GM20431 (cell line): ENCODE results near the gene IGSF21.

Experiments used
- in situ Hi-C: fragments of 300-500 bp; cut with MseI, MboI; formaldehyde crosslinking; loops from one replicate; pipeline ENCODE4 v1.15.0; 2020; ENCODE audit warnings: low sequenced_read_pairs; ENCODE audit not compliant: unreplicated experiment

IGSF21 gene

DNA sequence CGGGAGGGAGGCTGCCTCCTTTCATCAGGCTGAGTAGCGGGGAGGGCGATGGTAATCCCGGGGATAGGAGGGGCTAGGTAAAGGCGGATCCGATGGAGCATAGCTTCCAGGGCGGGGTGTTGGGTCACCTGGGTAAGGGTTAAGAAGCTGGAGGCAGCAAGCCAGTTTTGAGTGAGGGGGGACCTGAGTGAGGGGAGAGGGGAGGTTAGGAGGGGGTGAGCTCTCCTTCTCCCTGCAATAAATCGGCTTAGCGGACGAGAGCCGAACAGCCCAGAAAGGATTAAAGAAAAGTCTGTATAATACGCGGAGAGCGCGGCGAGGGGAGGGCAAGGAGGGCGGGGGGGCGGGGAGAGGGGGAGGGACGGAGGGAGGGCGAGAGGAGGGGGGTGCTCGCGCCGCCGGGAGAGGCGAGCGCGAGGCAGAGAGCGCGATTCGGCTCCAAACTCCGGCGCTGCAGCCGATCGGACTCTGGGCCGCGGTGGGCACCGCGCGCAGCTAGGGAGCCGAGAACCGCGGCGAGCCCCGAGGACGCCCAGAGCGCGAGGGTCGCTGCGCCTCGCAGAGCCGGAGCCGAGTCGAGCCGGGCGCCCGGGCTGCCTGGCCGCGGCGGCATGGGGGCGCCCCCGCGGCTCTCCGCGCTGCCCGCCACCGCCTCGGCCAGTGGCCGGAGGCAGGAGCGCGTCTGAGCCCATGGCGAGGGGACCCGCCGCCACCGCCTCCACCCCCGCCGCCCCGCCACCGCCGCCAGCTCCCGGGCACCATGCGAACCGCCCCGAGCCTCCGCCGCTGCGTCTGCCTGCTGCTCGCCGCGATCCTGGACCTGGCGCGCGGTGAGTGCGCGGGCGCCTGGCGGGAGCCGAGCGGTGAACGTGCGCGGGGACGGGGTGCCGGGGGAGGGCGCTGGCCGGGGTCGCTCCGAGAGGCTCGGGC, at the start of gene IGSF21:
TSS of gene IGSF21 (plus strand) at position 430 of the 930 bp plus-strand sequence. CDS start at position 761, 331 bp downstream.
- in situ Hi-C loops, result no loop called here

DNA sequence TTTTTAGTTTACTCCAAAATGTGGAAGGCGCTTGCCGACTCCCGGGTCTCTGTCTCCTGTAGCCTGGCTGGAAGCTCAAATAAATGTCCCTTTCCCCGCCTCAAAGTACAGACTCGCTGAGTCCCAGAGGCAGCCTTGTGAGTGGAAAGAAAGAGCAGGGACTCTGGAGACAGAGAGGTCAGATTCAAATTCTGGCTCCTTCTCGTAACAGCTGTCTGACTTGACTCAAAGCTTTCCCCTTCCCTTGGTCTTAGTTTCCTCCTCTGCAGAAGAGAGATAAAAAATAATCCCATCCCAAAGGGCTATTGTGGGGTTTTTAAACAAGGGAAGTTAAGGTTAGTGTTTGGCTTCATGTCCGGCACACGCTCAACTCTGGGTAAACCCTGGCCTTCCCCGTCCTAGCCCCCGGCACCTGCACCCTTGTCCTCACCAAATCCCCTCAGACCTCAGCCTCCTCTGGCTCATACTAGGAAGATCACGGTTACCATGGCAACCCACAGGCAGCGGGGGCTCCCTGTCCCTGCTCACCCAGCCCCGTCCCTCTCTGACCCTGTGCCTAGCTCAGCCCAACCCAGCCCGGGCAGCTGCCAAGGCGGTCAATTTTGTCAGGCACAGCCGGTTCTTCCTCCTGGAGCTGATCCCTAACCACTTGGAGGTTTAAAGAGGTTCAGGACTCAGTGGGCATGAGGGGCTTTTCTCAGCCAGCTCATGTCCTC, 49.2 kb upstream of the IGSF21 start:
- in situ Hi-C loops, result no loop called here

DNA sequence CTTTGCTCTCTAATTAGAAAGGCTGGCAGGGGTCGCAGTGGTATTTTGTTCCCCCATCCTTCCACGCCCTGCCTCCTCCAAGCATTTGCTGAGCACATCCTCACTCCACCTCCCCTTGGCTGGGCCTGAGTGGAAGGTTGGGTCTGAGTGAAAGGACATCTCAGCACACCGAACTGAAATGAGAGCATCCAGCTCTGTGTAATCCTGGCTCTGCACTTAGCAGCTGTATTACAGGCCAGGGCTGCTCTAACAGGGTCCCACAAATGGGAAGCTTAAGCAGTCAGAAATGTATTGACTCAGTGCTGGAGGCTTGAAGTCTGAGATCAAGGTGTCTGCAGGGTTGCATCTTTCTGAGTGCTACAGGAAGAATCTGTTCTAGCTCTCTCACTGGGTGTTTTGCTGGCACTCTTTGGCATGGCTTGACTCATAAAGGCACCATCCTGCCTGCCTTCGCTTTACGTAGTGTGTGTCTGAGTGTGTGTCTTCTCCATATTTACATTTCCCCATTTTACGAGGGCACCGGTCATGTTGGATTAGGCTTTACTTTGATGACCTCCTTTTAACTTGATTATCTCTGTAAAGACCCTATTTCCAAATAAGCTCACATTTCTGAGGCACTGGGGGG, 48.5 kb upstream of the IGSF21 start:
- in situ Hi-C loops, result no loop called here

DNA sequence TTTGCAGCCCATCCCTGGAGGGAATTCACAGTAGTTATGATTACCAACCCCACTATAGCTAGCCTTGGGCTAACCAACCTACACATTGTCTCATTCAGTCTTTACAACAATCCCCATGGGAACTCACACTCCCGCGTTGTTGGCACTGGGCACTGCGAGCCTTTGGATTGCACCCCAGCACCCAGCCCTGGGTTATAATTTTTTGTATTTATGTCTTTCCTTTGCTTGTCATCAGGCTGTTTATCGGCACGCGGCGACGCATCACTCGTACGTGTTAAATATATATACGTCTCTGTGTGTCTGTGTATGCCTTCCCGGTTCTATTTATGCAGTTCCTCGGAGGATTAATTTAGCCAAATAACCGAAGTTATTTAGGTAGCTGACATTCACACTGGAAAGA, 47.2 kb upstream of the IGSF21 start:
- in situ Hi-C loops, result no loop called here

DNA sequence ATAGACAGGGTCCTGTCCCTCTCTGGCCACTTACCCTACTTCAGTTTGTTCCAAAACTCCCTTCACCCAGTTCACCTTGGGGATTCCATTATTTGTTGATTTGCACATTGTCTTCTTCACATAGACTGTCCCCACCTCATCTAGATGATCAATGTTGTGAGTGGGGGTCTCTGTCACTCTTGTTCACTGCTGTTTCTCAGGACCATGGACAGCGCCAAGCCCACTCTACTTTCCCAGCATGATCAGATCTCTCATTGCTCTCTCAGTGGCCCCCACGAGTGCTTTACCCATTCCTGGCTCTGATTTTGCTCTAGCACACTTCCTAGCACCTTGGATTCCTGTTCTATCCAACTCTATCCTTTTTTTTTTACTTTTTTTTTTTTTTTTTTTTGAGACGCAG, 45.4 kb upstream of the IGSF21 start:
- in situ Hi-C loops, result no loop called here

DNA sequence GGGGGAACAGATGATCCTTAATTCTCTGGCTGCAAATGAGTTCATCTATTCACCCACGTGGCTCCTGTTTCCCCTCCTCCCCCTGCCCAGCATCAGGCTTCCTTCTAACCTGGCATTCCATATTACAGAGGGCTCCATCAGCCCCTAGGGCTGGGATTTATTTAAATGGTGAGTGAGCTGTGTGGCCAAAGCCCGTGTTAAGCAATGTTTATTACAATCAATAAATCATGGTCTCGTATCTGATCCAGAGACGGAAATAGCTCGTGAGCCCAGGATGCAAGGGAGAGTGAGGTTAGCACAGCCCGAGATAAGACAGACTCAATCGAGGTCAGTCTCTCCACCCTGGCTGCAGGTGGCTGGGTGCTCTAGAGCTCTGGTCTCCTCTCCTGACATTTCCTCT, 43.1 kb upstream of the IGSF21 start:
- in situ Hi-C loops, result no loop called here

DNA sequence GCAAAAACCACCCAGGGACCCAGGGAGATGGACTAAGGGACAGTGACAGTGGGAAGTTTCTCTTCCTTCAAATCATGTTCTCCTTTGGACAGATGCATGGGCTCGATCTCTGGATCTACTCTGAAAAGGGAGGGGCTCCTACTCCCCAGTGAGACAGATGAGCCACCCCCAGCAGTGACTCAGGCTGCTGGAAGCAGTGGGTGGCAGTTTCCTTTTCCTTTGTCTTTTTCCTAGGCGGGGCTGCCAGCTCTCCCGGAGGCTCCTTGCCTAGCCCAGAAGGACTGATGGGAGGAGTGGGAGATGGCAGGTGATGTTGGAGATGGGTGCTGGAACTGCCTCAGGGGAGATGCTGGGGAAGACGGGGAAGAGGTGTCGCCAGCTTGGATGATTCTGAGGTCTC, 41.0 kb upstream of the IGSF21 start:
- in situ Hi-C loops, result no loop called here

DNA sequence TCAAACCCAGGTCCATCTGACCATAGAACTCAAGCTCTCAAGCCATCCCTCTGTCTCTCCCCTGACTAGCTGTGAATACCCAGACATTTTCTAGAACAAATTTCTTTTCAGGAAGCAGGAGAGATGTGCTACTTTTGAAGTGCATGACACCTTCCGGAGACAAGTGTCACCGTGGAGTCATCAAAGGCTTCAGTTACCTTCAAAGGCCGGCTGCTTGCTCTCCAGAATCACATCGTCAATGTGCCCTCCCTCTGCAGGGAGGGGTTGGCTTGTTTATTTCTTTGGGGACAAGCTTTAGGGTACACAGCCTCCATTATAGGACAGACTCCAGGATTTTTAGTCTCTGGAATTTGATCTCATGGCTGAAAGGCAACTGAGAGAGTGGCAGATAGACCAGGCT, 37.7 kb upstream of the IGSF21 start:
- in situ Hi-C loops, result no loop called here

DNA sequence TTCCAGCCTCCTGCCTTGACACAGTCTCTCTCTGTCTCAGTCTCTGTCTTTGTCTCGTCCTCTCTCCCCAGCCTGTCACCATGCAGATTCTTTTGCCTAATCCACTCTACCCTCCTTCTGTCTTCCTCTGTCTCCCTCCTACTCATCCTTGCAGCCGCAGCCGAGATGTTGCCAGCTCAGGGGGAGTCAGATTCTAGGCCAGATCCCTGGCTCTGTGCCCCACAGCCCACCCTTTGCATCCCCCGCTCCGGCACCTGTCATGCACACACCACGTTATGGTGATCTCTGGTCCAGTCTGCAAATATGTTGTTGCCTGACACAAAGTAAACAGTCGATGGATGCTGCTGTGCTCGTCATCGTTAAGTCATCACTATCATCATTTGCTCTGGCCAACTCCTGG, 35.5 kb upstream of the IGSF21 start:
- in situ Hi-C loops, result no loop called here

DNA sequence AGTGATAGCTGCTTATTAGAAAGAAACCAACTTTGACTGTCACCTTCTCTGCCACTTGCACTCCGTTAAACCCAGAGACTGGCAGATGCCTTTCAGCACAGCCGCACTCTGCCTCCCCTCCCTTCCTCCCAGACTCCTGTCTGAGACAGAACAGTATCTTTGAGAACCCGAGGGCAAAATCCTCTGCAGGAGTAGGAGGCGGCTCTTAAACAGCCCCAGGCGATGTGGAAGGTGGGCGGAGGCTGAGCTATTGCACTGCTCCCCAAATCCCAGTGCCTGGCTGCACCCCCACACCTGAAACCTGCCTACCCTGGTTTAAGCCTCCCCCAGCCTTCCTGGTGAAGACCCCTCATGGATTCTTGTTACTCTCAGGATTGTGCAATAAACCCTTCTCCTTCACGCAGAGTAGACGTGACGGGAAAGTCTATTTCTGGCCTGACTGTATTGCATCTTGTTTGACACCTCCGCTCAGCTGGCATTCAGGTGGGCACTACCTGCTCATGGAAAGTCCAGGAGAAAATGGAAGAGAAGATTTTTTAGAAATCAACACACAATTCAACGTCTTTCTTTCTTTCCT, 34.4 kb upstream of the IGSF21 start:
- in situ Hi-C loops, result no loop called here

DNA sequence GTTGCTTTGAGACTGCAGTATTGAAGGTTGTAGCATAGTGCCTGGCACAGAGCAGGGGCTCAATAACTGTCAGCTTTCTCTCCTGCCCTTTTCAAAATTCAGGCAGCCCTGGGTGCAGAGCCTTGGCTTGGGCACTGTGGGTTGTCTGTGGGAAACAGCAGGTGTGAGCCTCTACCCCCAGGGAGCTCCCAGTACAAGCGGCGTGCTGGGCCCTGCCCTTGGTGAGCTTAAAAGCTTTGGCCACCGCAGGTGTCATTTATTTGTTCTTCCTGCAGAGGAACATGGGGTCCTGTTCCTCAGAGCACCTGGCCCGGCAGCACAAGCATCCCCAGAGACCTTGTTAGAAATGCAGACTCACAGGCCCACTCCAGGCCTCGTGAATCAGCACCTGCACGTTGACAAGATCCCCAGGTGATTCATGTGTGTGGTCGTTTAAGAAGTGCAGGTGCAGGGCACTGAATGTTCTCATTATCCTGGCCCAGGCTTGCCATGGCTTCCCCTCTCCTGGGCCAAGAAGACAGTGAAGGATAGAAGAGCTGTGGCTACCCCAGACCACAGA, 29.9 kb upstream of the IGSF21 start:
- in situ Hi-C loops, result no loop called here

DNA sequence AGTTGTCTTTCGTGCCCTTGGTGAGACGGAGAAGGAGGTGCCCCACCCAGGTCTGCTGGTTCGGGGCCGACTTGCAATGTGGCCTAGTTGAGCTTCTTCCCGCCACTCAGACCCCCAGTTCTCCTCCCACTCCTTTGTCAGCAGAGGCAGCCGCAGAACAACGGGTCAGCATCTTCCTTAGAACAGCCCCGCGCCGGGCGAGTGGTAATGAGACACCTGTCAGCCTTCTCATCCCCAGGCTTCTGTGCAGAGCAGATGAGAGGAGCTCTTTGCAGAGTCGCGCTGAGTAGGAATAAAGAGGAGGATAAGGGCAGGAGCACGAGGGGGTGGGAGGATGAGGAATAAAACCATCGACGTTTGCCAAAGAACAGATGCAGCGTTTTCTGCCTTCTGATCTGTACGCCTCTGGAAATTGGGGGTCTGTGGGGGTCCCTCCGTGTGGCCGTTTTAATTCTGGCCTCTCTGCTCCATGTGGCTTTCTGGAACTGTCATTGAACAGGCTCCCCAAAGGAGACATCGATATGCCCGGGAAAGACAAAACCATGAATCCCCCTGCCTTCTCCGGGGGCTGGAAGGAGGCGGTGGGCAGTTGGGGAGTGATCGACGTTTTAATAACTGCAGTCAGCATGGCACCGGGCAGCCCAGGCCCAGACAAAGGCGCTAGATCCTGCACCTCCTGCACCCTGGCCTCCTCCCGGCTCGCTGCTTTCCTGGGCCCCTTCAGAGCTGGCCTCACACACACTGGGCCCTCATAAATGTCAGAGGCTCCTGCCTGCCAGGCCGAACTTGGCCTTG, 27.5 kb upstream of the IGSF21 start:
- in situ Hi-C loops, result no loop called here

DNA sequence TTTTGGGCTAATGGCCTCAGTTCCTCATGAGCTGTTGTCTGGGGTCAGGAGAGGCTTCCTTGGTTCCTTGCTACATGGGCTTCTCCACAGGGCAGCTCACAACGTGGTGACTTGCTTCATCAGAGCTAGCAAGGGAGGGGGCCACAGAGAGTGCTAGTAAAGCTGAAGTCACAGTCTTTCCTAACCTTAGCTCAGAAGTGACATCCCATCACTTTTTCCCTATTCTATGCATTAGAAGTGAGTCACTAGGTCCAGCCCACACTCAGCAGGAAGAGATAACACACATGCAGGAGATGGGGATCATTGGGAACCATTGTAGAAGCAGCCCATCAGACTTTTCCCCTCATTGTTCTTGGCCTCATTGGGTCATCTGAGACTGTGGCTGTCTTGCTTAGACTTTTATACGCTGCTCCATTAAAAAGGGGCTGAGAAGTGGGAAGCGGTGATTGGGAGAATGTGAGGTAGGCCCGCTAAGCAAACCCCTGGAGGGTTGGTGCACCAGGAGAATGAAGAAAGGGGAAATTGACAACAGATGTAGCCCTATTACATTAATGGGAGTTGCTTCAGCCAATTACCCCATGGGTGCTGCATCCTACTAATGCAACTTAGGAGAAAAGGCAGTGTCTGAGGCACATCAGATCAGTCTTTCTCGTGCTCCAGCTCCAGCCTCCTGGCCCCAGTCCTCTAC, 22.1 kb upstream of the IGSF21 start:
- in situ Hi-C loops, result no loop called here

DNA sequence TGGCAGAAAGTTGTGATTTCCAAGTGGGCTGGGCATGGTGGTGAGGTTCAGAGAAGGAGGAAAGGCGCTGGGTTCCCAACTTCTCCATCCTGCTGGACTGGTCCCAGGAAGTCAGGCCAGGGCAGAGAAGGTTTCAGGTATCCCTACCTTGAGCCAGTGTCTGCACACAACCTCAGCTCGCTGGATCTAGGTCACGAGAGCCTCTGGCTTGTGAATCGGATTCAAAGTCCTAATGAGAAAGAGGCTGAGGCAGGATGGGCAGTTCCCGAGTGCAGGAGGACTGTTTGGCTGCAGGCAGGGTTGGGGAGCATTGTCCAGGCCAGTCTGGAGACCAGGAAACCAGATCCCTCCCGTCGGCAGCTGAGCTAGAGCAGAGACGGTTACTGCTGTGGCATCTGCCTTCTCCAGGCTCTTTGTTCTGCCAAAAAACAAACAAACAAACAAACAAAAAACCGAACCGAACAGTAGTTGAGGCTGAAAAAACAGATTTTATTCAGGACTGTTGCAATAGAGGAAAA, 19.5 kb upstream of the IGSF21 start:
- in situ Hi-C loops, result no loop called here

DNA sequence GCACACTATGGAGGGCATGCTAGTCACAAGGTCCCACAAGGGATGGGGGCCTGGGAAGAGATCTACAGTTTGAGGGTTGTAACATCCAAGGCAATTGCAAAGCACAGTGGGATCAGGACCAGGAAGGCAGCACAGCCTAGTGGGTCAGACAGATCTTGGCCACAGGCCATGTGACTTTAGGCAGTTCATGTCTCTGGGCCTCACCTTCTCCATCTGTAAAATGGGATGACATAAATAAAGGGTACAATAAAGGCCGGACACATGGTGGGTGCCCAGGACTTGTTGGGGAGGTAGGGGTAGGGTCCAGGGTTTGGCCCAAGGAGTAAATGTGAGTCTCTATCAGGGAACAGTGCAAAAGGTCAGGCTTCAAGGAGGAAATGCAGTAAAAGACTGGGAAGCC, 18.1 kb upstream of the IGSF21 start:
- in situ Hi-C loops, result no loop called here

DNA sequence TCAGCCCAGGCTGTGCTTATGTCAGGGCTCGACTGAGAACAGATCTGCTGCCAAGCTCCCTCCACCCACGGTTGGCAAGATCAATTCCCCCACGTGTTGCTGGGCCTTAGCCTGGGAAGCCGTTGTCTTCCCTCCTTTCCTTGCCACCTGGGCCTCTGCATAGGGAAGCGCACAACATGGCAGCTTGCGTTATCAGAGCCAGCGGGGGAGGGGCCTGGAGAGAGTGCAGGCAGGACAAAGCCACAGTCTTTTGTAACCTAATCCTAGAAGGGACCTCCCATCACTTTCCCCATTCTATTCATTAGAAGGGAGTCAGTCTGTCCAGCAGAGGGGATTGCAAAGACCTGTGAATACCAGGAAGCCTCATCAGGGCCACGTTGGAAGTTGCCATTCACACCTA, 17.0 kb upstream of the IGSF21 start:
- in situ Hi-C loops, result no loop called here

DNA sequence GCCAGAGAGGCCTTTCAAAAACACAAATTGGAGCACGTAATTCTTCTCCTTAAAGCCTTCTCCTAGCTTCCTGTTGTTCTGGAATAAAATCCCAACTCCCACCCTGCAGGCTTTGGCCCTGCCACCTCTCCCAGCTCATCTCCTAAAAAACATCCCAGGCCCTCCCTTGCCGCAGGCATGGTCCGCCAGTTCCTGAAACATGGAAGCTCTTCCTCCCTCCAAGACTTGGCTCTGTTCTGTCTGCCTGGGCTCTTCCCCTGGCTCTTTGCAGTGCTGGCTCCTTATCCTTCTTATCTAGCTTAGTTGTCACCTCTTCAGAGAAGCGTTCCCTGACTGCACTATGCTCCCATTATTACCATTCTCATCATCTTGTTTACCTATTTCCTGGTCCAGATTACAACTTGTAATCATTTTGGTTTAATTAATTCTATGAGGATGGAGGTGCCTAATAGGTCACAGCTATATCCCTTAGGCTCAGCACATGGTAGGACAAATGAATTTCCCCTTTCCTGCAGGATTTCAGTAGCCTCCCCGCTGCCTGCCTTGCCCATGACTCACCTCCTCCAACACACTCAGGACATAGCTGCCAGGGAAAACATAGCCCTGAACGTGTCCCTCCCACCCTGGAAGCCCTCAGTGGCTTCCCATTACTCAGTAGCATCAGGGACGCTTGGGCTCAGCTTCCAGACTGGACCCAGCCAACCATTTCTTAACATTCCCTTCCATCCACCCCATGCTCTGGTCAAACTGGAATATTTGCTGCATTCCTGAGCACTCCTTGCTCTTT, 15.7 kb upstream of the IGSF21 start:
- in situ Hi-C loops, result no loop called here

DNA sequence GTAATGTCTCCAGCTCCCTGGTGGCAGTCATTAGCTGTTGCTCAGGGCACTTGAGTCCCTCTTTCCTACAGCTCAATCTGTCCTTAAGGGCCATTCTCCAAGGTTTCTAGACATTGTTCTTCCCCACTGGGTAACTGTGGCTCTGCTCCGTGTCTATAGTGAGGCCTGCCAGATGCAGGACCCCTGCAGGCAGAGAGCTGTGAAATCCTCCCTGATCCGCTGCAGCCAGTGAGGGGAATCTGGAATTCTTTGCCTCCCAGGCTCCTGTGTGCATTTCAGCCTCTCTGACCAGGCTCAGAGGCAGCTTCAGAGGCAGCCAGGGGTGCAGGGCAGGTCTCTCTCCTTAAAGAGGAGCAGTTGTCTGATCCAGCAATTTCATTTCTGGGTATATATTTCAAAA, 14.4 kb upstream of the IGSF21 start:
- in situ Hi-C loops, result no loop called here
